ENCODE results near the gene PTGDS. TPM values are rescaled to one million over a fixed set of nuclear protein-coding genes. Genes with fewer than 3 reads are reported as not detected.

Gene PTGDS
- total RNA-seq = not detected

DNA sequence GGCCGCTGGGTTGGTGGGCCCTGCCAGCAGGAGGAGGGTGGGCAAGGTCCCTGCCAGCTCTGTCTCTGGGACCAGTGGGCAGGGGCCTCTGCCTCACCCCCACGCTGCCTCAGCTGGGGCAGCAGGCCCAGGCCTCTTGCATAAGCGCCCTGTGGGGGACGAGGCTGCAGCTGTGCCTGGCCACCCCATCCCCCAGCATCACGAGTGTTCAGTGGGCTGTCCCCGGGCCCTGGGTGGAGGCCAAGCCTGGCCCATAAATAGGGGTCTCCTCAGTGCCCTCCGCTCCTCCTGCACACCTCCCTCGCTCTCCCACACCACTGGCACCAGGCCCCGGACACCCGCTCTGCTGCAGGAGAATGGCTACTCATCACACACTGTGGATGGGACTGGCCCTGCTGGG, at the start of gene PTGDS:
Gene PTGDS (plus strand): TSS at position 282 of the 400 bp plus-strand sequence. CDS start 75 bp downstream, at position 357.
- intact Hi-C loops (cut with micrococcal nuclease) = no loop called here
- Mint-ChIP-seq H3K4me1 (ENCODE audit: low read depth) (peaks cover 14% of the 10 kb centered on the region), H3K4me3 (no peak within 1 kb of the TSS), H3K27me3 (ENCODE audit: low read depth) (peaks cover 3% of the 10 kb centered on the region), H3K36me3 (ENCODE audit: low read depth) (no peaks in the 10 kb centered on the region), H3K9me3 (no peaks in the 10 kb centered on the region), H3K27ac (no peak within 1 kb of the TSS)
- CTCF ChIA-PET = no interaction called here
- no peak for DNase-seq

- no peak overlapping the region for H3K4me3 Mint-ChIP-seq
- H3K9me3 Mint-ChIP-seq = no peaks in the 10 kb centered on the region
- no peak overlapping the region for H3K27ac Mint-ChIP-seq
- intact Hi-C loops (cut with micrococcal nuclease) = no loop called here
- H3K27me3 Mint-ChIP-seq (ENCODE audit: low read depth) = no peaks in the 10 kb centered on the region
- DNase-seq = no peak
- H3K36me3 Mint-ChIP-seq (ENCODE audit: low read depth) = peaks cover 30% of the 10 kb centered on the region
- peaks cover 17% of the 10 kb centered on the region for H3K4me1 Mint-ChIP-seq (ENCODE audit: low read depth)
- CTCF ChIA-PET = interaction anchor here (0.8 kb wide), 1 partner anchor 36 kb away, joined by 3 read pairs; no protein-coding TSS in a partner anchor
Observed at GRCh38 chr9:136928591-136928990, 48.7 kb upstream of the PTGDS start.

- Mint-ChIP-seq H3K27me3 (ENCODE audit: low read depth) (no peaks in the 10 kb centered on the region), H3K9me3 (no peaks in the 10 kb centered on the region), H3K36me3 (ENCODE audit: low read depth) (peaks cover 27% of the 10 kb centered on the region), H3K27ac (no peak overlapping the region), H3K4me1 (ENCODE audit: low read depth) (peaks cover 17% of the 10 kb centered on the region), H3K4me3 (no peak overlapping the region)
- no peak for DNase-seq
- CTCF ChIA-PET = interaction anchor here (1.1 kb wide), 1 partner anchor 87 kb away, joined by 3 read pairs; the partner anchor contains the start of gene AJM1
- intact Hi-C loops (cut with micrococcal nuclease) = no loop called here
Observed at GRCh38 chr9:136930014-136930413, 47.3 kb upstream of the PTGDS start.

GRCh38 chr9:136931611-136932130, 45.6 kb upstream of the PTGDS start:
- intact Hi-C loops (cut with micrococcal nuclease) = no loop called here
- peaks cover 17% of the 10 kb centered on the region for H3K4me1 Mint-ChIP-seq (ENCODE audit: low read depth)
- peak overlapping the region; percentile 82 for H3K27ac Mint-ChIP-seq
- H3K36me3 Mint-ChIP-seq (ENCODE audit: low read depth) = peaks cover 30% of the 10 kb centered on the region
- no peaks in the 10 kb centered on the region for H3K27me3 Mint-ChIP-seq (ENCODE audit: low read depth)
- CTCF ChIA-PET = interaction anchor here (1.0 kb wide), 1 partner anchor 88 kb away, joined by 3 read pairs; no protein-coding TSS in a partner anchor
- DNase-seq = no peak
- no peaks in the 10 kb centered on the region for H3K9me3 Mint-ChIP-seq
- no peak overlapping the region for H3K4me3 Mint-ChIP-seq

- no peak for DNase-seq
- intact Hi-C loops (cut with micrococcal nuclease) = no loop called here
- Mint-ChIP-seq H3K4me1 (ENCODE audit: low read depth) (peaks cover 17% of the 10 kb centered on the region), H3K36me3 (ENCODE audit: low read depth) (peaks cover 30% of the 10 kb centered on the region), H3K4me3 (no peak overlapping the region), H3K9me3 (no peaks in the 10 kb centered on the region), H3K27ac (no peak overlapping the region), H3K27me3 (ENCODE audit: low read depth) (no peaks in the 10 kb centered on the region)
- CTCF ChIA-PET = no interaction called here
Observed at GRCh38 chr9:136934277-136934676, 43.0 kb upstream of the PTGDS start.

- Mint-ChIP-seq H3K9me3 (no peaks in the 10 kb centered on the region), H3K4me3 (no peak overlapping the region), H3K36me3 (ENCODE audit: low read depth) (peaks cover 31% of the 10 kb centered on the region), H3K4me1 (ENCODE audit: low read depth) (peaks cover 17% of the 10 kb centered on the region), H3K27me3 (ENCODE audit: low read depth) (no peaks in the 10 kb centered on the region), H3K27ac (no peak overlapping the region)
- intact Hi-C loops (cut with micrococcal nuclease) = no loop called here
- CTCF ChIA-PET = no interaction called here
- DNase-seq = no peak
Observed at GRCh38 chr9:136935651-136936050, 41.7 kb upstream of the PTGDS start.

DNA sequence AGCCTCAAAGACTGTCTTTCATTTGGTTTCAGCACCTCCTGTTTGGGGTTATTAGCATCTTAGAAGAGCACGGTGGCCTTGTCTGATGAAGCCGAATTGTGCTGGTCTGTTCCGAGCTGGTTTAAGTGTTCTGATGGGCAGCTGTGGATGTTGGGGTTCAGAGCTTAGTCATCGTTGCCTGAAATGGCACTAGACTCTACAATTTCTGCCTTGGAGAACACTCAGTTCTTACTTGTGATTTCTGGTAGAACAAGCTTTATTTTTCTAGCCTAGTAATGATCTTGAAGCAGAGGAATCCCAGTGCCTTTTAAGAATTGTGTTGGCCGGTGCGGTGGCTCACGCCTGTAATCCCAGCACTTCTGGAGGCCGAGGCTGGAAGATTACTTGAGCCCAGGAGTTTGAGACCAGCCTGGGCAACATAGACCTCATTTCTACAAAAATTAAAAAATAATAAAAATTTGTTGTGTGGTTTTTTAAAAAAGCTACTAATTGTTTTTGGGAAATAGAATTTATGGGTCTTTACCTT, 40.6 kb upstream of the PTGDS start:
- H3K27me3 Mint-ChIP-seq (ENCODE audit: low read depth) = no peaks in the 10 kb centered on the region
- H3K4me3 Mint-ChIP-seq = no peak overlapping the region
- H3K9me3 Mint-ChIP-seq = no peaks in the 10 kb centered on the region
- intact Hi-C loops (cut with micrococcal nuclease) = no loop called here
- H3K36me3 Mint-ChIP-seq (ENCODE audit: low read depth) = peaks cover 33% of the 10 kb centered on the region
- CTCF ChIA-PET = interaction anchor here (1.1 kb wide), 1 partner anchor 12 kb away, joined by 3 read pairs; no protein-coding TSS in a partner anchor
- H3K27ac Mint-ChIP-seq = no peak overlapping the region
- peaks cover 14% of the 10 kb centered on the region for H3K4me1 Mint-ChIP-seq (ENCODE audit: low read depth)
- no peak for DNase-seq

DNA sequence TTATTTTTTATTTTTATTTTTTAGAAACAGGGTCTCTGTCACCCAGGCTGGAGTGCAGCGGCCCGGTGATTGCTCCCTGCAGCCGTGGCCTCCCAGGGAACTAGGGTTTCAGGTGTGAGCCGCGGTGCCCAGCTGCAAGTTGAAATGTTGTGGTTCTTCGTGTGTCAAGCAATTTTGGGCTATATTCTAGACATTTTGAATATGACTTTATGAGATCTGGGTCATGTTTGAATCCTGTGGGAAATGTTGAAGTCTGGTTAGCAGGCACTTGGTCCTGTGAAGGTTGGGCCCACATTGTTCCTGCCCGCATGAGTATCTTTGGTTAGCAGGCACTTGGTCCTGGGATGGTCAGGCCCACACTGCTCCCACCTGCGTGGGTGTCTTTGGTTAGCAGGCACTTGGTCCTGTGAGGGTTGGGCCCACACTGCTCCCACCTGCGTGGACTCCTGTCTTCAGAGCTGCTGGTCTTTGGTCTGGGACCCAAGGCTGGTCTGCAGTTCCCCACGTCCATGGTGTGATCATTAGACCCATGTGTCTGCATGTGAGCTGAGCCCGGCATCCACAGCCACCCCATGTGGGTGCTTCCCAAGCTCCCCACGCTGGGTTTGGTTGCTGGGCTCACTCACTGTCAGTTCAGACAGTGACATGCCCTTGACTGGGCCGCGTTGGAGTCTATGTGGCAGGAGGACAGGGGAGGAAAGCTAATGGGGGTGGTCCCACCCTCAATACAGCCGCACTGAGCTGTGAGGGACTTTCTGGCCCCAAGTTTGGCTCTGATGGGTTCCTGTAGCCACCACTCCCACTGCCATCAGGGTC, 39.9 kb upstream of the PTGDS start:
- H3K27me3 Mint-ChIP-seq (ENCODE audit: low read depth) = no peaks in the 10 kb centered on the region
- intact Hi-C loops (cut with micrococcal nuclease) = no loop called here
- no peaks in the 10 kb centered on the region for H3K9me3 Mint-ChIP-seq
- peaks cover 9% of the 10 kb centered on the region for H3K4me1 Mint-ChIP-seq (ENCODE audit: low read depth)
- DNase-seq = no peak
- H3K4me3 Mint-ChIP-seq = no peak overlapping the region
- peaks cover 33% of the 10 kb centered on the region for H3K36me3 Mint-ChIP-seq (ENCODE audit: low read depth)
- CTCF ChIA-PET = interaction anchor here (1.1 to 2.4 kb wide), 2 partner anchors 11 to 95 kb away, joined by 3 to 5 read pairs; partner anchors contain the start of gene AJM1
- no peak overlapping the region for H3K27ac Mint-ChIP-seq

DNA sequence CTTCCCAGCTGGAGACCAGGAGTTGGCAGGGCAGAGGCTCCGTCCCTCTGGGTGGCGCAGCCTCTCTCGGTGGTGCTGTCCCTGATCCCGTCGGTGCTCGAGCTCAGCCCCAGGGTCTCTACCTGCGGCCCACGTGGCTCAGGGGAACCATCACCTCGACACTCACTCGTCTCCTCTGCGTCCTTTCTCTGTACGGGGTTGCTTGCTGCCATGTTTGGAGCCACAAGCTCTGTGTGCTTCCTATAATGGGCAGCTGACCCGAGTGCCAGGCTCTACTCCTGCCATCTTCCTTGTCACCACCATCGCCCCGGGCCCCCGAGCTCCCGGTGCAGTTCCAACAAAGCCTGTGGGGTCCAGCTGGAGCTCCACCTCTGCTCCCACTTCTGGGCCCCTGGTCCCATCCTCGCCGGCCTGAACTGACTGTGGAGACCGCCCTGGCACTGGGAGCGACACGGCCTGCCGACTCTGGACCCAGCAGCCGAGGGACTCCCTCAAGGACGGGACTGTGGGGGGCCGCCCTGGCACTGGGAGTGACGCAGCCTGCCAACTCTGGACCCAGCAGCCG, 37.8 kb upstream of the PTGDS start:
- Mint-ChIP-seq H3K4me1 (ENCODE audit: low read depth) (peaks cover 5% of the 10 kb centered on the region), H3K27me3 (ENCODE audit: low read depth) (no peaks in the 10 kb centered on the region), H3K9me3 (no peaks in the 10 kb centered on the region), H3K27ac (peak overlapping the region; percentile 8), H3K36me3 (ENCODE audit: low read depth) (peaks cover 31% of the 10 kb centered on the region), H3K4me3 (no peak overlapping the region)
- CTCF ChIA-PET = interaction anchor here (0.6 to 2.4 kb wide), 3 partner anchors 15 to 107 kb away, joined by 3 to 5 read pairs (median 3); partner anchors contain the start of gene AJM1
- DNase-seq = no peak
- intact Hi-C loops (cut with micrococcal nuclease) = no loop called here

DNA sequence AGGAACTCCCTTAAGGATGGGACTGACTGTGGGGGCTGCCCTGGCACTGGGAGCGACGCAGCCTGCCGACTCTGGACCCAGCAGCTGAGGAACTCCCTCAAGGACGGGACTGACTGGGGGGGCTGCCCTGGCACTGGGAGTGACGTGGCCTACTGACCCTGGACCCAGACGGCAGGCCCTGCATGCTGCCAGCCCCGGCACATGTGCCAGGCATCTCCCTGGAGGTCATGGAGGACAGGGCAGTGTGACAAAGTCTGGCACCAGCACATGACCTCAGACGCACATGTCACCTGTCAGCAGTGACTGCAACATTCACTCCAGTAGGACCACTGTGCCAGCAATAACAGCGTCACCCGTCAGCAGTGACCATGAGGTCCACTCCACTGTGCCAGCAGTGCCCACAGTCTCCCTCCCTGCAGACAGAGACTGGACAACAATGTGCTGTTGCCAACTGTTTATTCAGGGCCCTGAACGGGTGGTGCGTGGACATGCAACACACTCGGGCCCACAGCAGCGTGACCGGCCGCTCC, 37.2 kb upstream of the PTGDS start:
- no peak overlapping the region for H3K4me3 Mint-ChIP-seq
- intact Hi-C loops (cut with micrococcal nuclease) = no loop called here
- peaks cover 9% of the 10 kb centered on the region for H3K4me1 Mint-ChIP-seq (ENCODE audit: low read depth)
- H3K27me3 Mint-ChIP-seq (ENCODE audit: low read depth) = no peaks in the 10 kb centered on the region
- H3K9me3 Mint-ChIP-seq = no peaks in the 10 kb centered on the region
- no peak for DNase-seq
- peaks cover 29% of the 10 kb centered on the region for H3K36me3 Mint-ChIP-seq (ENCODE audit: low read depth)
- CTCF ChIA-PET = interaction anchor here (2.4 kb wide), 1 partner anchor 98 kb away, joined by 5 read pairs; the partner anchor contains the start of gene AJM1
- no peak overlapping the region for H3K27ac Mint-ChIP-seq

DNA sequence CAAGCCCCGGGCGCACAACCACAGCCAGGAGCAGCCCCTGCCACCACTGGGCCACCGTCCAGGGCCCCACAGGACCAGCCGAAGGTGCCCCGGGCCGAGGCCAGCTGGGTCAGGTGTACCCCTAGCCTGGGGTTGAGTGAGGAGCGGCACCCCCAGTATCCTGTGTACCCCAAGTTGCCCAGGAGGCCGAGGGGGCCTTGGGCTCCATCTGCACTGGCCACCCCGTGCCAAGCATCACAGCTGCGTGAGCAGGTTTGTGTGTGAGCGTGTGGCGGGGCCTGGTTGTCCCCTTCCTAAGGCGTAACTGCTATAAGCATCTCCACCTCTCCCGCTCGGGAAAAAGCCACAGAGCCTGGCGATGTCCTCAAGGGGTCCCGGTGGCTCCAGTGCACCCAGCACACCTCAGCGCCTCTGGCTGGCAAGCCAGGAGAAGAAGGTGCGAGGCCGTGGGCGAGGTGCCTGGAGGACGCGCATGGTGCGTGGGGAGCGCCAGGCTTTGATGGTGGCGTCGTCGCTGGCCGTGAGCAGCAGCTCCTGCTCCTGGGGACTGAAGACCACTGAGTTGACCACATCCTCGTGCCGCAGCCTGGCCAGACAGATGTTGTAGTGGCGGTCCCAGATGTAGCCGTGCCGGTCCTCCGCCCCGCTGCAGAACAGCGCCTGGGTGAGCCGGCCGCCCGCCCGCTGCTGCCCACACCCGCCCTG, 36.6 kb upstream of the PTGDS start:
- DNase-seq = no peak
- Mint-ChIP-seq H3K27ac (no peak overlapping the region), H3K36me3 (ENCODE audit: low read depth) (peaks cover 29% of the 10 kb centered on the region), H3K4me1 (ENCODE audit: low read depth) (peaks cover 9% of the 10 kb centered on the region), H3K27me3 (ENCODE audit: low read depth) (no peaks in the 10 kb centered on the region), H3K9me3 (no peaks in the 10 kb centered on the region), H3K4me3 (no peak overlapping the region)
- CTCF ChIA-PET = no interaction called here
- intact Hi-C loops (cut with micrococcal nuclease) = no loop called here

All from activated naive CD4-positive, alpha-beta T cell treated with anti-CD3 and anti-CD28 coated beads for 36 hours (primary cell).